Measurements from ENCODE around the gene CYB561.

GRCh38 chr17:63402431-63403212 lies 43.5 kb downstream of the CYB561 start:
- TF ChIP-seq CHD2 (IDR thresholded peaks at IDR 0.05; ENCODE audit: low read depth, low read length) (no peak), ZNF780A (CRISPR knock-in tag; IDR thresholded peaks at IDR 0.05) (no peak), MTA2 (IDR thresholded peaks at IDR 0.05; ENCODE audit: low read depth) (no peak), POLR2A (conservative IDR thresholded peaks at IDR 0.05) (no peak), CBFB (CRISPR knock-in tag; IDR thresholded peaks at IDR 0.05) (no peak), ILF3 (IDR thresholded peaks at IDR 0.05; ENCODE audit: borderline replicate concordance) (no peak), RBM25 (IDR thresholded peaks at IDR 0.05; ENCODE audit: low read depth, low read length, severe bottlenecking) (no peak), SRF (CRISPR knock-in tag; IDR thresholded peaks at IDR 0.05) (no peak), ETV5 (CRISPR knock-in tag; IDR thresholded peaks at IDR 0.05; ENCODE audit: low read depth) (no peak), KAT8 (IDR thresholded peaks at IDR 0.05; ENCODE audit: low read depth) (no peak)
- TF ChIP-seq, protein P1, sequence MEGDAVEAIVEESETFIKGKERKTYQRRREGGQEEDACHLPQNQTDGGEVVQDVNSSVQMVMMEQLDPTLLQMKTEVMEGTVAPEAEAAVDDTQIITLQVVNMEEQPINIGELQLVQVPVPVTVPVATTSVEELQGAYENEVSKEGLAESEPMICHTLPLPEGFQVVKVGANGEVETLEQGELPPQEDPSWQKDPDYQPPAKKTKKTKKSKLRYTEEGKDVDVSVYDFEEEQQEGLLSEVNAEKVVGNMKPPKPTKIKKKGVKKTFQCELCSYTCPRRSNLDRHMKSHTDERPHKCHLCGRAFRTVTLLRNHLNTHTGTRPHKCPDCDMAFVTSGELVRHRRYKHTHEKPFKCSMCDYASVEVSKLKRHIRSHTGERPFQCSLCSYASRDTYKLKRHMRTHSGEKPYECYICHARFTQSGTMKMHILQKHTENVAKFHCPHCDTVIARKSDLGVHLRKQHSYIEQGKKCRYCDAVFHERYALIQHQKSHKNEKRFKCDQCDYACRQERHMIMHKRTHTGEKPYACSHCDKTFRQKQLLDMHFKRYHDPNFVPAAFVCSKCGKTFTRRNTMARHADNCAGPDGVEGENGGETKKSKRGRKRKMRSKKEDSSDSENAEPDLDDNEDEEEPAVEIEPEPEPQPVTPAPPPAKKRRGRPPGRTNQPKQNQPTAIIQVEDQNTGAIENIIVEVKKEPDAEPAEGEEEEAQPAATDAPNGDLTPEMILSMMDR (IDR thresholded peaks at IDR 0.05 in 2 of 3, conservative IDR thresholded peaks at IDR 0.05 in 1 of 3; ENCODE audit: insufficient read depth in 2 of 3, low read depth in 1 of 3, low read length in 3 of 3): no peak
